IPS-NIHi11 (cell line): ENCODE measurements around the gene TNFAIP8L1.
"Not testable (repeated sequence)": the region's sequence is repeated elsewhere in the genome, so short reads cannot be mapped to it uniquely, and the experiment has no call there.

ENCODE experiments used
- DNase-seq: peaks from one replicate; pipeline ENCODE4 v3.0.0; 2012; ENCODE audit warnings: mixed read lengths, low spot score

Gene TNFAIP8L1

GRCh38 chr19:4678881-4679790 is 39.8 kb downstream of the TNFAIP8L1 start:
- peak; percentile 93 for DNase-seq

- not testable (repeated sequence) for DNase-seq
These were observed 40.7 kb downstream of the TNFAIP8L1 start for GRCh38 chr19:4680021-4680420.

- DNase-seq, result no peak
These were observed 43.3 kb downstream of the TNFAIP8L1 start for GRCh38 chr19:4682417-4683200.

- DNase-seq, result no peak
These were observed 45.2 kb downstream of the TNFAIP8L1 start for GRCh38 chr19:4684312-4685095.

- DNase-seq, result no peak
These were observed 47.4 kb downstream of the TNFAIP8L1 start for GRCh38 chr19:4686700-4687099.

- DNase-seq, result no peak
These were observed 48.1 kb downstream of the TNFAIP8L1 start for GRCh38 chr19:4687396-4687795.

- no peak for DNase-seq
These were observed 49.3 kb downstream of the TNFAIP8L1 start for GRCh38 chr19:4688587-4688986.

GRCh38 chr19:4689403-4689802 is 50.1 kb downstream of the TNFAIP8L1 start:
- DNase-seq, result no peak

GRCh38 chr19:4690361-4690760 is 51.0 kb downstream of the TNFAIP8L1 start:
- no peak for DNase-seq

- DNase-seq, result no peak
These were observed 52.1 kb downstream of the TNFAIP8L1 start for GRCh38 chr19:4691373-4691772.

GRCh38 chr19:4692251-4693077 is 53.1 kb downstream of the TNFAIP8L1 start:
- no peak for DNase-seq

- DNase-seq, result no peak
These were observed 53.7 kb downstream of the TNFAIP8L1 start for GRCh38 chr19:4693078-4693350.

- DNase-seq, result no peak
These were observed 54.3 kb downstream of the TNFAIP8L1 start for GRCh38 chr19:4693471-4694121.

- DNase-seq, result no peak
These were observed 55.1 kb downstream of the TNFAIP8L1 start for GRCh38 chr19:4694211-4694987.

- DNase-seq, result no peak
These were observed 56.0 kb downstream of the TNFAIP8L1 start for GRCh38 chr19:4695224-4695731.

- no peak for DNase-seq
These were observed 58.0 kb downstream of the TNFAIP8L1 start for GRCh38 chr19:4697304-4697703.

GRCh38 chr19:4699826-4700692 is 60.7 kb downstream of the TNFAIP8L1 start:
- no peak for DNase-seq

GRCh38 chr19:4700693-4700970 is 61.3 kb downstream of the TNFAIP8L1 start:
- no peak for DNase-seq

GRCh38 chr19:4701557-4701956 is 62.2 kb downstream of the TNFAIP8L1 start:
- DNase-seq, result no peak
